GM19395 (cell line): ENCODE results near the gene SEPHS2.
"Not testable (repeated sequence)": the region's sequence is repeated elsewhere in the genome, so short reads cannot be mapped to it uniquely, and the experiment has no call there.

ENCODE experiments used
- ATAC-seq: cut with Tn5 transposase; IDR thresholded peaks from one replicate; pipeline ENCODE4 v1.9.1; 2021; ENCODE audit warnings: mild to moderate bottlenecking, moderate library complexity; ENCODE audit not compliant: unreplicated experiment

The SEPHS2 gene

DNA sequence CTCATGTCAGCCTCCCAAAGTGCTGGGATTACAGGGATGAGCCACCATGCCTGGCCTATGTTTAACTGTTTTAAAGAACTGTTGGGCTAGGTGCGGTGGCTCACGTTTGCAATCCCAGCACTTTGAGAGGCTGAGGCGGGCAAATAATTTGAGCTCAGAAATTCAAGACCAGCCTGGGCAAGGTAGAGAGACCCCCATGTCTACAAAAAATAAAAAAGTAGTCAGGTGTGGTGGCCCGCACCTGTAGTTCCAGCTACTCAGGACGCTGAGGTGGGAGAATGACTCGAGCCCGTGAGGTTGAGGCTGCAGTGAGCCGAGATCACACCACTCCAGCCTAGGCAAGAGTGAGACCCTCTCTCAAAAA is 24.9 kb upstream of the SEPHS2 start:
- peak; percentile 3 for ATAC-seq

- ATAC-seq = no peak
These were observed 24.5 kb upstream of the SEPHS2 start for GRCh38 chr16:30470170-30470512.

DNA sequence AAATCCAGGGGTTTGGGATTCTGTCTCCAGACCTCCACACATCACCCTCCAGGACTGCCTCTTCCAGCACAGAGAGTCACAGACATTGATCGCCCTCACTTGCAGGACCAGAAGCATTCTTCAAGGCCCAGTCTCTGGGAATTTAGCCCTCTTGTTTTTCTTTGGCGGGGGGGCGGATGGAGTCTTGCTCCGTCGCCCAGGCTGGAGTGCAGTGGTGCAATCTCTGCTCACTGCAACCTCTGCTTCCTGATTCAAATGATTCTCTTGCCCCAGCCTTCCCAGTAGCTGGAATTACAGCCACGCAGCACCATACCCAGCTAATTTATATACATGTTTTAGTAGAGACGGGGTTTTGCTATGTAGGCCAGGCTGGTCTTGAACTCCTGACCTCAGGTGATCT is 18.4 kb upstream of the SEPHS2 start:
- ATAC-seq = no peak

DNA sequence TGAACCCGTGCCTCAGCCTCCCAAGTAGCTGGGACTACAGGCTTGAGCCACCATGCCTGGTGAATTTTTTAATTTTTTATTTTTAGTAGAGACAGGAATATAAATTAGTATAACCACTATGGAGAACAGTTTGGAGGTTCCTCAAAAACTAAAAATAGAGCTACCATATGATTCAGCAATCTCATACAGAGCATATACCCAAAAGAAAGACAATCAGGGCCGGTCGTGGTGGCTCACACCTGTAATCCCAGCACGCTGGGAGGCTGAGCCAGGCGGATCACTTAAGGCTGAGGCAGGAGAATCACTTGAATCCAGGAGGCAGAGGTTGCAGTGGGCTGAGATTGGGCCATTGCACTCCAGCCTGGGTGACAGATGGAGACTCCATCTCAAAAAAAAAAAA is 15.8 kb upstream of the SEPHS2 start:
- not testable (repeated sequence) for ATAC-seq

DNA sequence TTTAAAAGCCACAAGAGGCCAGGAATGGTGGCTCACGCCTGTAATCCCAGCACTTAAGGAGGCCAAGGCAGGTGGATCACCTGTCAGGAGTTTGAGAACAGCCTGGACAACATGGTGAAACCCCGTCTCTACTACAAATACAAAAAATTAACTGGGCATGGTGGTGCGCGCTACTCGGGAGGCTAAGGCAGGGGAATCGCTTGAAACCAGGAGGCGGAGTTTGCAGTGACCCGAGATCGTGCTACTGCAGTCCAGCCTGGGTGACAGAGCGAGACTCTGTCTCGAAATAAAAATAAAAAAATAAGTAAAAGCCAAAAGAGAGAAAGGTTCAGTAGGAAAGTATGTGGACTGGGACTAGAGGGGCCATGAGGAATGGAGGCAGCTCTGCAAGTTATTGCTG is 13.8 kb upstream of the SEPHS2 start:
- ATAC-seq = no peak

DNA sequence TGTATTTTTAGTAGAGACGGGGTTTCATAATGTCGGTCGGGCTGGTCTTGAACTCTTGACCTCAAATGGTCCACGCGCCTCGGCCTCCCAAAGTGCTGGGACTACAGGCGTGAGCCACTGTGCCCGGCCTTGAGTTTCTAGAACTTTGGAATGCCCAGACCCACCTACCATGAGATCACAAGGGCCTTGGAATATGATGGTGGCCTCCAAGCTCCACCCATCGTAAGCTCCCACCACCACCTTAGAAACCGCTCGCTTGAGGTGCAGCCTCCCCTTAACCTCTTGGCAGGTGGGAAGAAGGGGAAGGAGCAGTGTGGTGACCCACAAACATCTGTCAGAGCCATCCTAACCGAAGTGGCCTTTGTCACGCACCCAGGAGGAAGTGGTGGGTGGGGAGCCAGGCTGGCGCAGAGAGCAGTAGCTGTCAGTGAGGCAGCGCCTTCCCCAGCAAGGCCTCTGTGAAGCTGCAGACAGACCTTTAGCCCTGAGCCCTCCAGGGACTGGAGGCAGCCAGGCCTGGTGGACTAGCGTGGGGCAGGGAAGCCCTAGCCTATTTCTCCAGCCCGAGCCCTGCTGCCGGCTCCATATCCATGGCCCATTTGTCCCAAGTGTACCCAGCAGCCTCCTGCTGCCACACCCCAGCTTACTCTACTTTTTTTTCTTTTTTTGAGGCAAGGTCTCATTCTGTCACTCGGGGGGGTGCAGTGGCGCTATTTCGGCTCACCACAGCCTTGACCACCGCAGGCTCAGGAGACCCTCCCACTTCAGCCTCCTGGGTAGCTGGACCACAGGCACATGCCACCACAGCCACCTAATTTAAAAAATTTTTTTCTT is 13.1 kb upstream of the SEPHS2 start:
- peak; percentile 80 for ATAC-seq

DNA sequence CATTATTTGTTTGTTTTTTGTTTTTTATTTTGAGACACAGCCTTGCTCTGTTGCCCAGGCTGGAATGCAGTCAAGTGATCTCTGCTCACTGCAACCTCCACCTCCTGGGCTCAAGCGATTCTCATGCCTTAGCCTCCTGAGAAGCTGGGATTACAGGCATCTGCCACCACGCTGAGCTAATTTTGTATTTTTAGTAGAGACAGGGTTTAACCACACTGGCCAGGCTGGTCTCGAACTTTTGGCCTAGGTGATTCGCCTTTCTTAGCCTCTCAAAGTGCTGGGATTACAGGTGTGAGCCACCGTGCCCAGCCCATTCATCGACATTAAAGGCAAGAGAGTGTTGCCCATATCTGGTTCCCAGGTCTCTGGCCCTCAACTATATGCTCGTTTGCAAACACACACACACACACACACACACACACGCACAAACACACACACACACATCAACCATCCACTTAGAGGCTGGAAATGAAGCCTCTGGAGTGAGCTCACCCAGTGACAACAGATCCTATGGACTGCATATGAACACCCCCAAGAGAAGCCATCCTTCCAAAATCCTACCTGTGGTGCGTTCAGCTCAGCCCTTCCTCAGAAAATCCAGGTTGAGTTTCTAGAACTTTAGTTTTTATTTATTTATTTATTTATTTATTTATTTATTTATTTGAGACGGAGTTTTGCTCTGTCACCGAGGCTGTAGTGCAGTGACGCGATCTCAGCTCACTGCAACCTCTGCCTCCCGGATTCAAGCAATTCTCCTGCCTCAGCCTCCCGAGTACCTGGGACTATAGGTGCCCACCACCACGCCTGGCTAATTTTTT is 12.3 kb upstream of the SEPHS2 start:
- no peak for ATAC-seq

DNA sequence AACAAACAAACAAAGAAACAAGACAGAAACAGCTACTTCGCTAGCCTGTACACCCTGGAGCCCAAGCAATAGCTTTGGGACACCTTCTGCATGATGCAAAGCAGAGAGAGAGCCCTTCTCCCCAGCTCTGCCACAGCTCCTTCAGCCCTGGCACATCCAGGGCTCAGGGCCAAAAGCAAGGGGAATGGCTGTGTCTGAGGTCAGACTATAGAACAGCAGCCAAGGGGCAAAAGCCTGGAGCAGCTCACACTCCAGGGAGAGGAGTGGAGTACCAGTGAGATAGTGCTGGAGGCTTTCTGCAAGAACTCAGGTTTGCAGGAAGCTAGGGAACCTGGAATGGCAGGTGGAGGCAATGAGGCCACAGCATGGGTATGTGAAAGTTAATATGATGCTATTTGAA is 11.6 kb upstream of the SEPHS2 start:
- ATAC-seq = no peak

GRCh38 chr16:30456302-30456701 is 10.6 kb upstream of the SEPHS2 start:
- ATAC-seq = no peak

- ATAC-seq = not testable (repeated sequence)
These were observed 7.3 kb upstream of the SEPHS2 start for GRCh38 chr16:30452709-30453580.

GRCh38 chr16:30449116-30449435 is 3.4 kb upstream of the SEPHS2 start:
- no peak for ATAC-seq

DNA sequence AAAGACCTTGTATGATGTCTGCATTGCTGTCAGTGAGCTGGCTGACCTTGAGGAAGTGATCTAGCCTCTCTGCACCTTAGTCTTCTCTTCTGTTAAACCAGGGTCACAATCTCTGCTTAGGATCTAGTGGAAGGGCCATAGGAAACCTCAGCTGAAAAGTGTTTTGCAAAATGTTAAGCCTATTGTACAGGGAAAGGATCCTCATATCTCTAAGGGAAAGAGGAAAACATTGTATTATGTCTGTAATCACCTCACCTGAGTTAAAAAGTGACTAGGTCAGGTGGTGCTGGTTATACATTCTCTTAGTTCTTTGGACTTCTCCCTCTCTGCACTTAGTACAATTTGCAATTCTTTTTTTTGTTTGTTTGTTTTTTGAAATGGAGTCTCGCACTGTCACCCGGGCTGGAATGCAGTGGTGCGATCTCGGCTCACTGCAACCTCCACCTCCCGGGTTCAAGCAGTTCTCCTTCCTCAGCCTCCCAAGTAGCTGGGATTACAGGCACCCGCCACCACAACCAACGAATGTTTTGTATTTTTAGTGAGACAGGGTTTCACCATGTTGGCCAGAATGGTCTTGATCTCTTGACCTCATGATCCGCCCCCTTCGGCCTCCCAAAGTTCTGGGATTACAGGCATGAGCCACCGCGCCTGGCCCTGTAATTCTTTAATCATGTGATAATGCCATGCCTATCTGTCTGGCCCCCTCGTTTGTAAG is 2.0 kb upstream of the SEPHS2 start:
- ATAC-seq = no peak

DNA sequence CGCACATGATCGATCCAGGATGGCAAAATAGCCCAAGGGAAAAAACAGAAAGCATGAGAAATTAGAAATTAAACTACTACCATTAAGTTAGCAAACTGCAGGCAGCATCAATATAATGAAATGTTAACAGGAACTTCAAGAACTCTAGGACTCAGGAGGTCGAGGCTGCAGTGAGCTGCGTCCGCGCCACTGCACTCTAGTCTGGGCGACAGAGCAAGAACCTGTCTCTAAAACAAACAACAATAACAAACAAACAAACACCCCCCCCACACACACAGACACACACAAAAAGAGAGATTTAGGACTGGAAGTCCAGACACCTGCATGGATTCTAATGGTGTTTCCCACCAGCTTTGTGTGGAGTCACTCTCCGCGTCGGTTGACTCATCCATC is 525 bp upstream of the SEPHS2 start:
- ATAC-seq = no peak

- peak; percentile 25 for ATAC-seq
These were observed 596 bp downstream of the SEPHS2 start for GRCh38 chr16:30445149-30445407.

DNA sequence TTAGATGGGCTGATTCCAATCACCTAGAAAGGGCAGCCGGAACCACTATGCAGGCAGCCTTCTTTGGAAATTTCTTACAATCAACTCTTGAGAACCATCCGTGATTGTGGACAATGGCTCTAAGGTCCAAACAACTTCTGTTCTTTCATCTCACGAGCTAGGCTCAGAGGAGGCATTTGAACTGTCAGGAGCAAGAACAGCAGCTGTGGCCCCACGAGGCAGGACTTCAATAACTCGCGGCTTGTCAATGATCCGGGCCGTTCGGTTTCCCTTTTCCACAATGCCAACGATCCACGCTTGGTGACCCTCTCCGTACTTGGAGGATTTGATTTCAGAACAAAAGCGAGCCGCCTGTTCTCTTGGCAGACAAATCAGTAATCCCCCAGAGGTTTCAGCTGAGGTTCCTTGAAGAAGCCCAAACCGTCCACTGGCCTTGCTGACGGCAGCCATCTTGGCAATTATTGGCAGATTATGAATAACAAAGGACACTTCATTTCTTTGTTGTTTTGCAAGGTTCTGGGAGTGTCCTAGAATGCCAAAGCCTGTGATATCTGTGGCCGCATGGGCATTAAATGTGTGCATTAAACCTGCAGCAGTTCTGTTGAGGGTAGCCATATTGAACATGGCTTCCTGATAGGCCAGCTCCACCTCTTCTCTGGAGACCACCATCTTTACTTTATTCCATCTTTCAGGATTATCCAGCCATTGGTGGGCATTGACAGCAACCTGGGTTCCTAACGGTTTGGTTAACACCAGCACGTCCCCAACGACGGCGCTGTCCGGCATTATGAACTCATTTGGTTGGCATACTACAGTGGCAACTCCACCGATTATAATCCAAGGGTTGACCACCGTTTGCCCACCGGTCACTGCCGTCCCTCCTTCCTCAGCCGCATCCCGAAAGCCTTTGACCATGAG is 1.2 kb downstream of the SEPHS2 start:
- no peak for ATAC-seq

DNA sequence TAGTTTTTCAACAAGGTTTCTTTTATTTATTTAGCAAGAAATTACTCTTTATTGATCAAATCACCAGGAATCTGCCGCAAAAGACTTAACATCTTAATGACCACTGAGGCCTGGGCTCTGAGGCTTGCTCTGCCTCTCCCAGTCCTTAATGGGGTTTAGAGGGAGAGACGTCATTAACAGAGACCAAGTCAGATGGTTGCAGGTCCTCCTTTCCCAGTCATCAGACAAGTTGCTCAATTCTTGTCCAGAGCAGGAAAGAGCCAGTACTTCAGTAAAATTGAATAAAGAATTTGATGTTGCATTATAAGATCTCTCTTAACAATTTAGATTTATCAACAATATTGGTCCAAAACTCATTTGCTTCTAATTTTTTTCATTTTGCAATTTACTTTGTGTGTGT is 2.0 kb downstream of the SEPHS2 start:
- no peak for ATAC-seq

- no peak for ATAC-seq
These were observed 5.8 kb downstream of the SEPHS2 start for GRCh38 chr16:30439720-30440348.

- ATAC-seq = no peak
These were observed 6.8 kb downstream of the SEPHS2 start for GRCh38 chr16:30438835-30439234.

DNA sequence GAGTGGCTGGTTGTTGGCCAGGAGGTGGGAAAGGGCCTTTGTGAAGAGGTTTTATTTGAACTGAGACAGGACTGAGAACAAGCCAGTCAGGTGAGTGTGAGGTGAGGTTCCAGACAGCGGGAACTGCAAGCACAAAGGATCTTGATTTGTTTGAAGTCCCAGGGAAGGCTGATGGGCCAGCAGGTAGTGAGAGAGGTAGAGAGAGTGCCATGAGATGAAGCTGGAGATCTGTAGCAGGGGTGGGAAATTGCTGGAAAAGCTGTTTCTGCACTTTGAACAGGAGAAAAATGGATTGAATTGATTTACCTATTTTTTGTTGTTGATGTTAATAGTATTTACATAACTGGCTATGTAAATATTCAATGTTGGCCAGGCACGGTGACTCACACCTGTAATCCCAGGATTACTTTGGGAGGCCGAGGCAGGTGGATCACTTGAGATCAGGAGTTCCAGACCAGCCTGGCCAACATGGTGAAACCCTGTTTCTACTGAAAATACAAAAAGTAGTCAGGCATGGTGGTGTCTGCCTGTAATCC is 8.1 kb downstream of the SEPHS2 start:
- no peak for ATAC-seq
